Measurements from ENCODE around the gene CDKN2B. TPM values are rescaled to one million over a fixed set of nuclear protein-coding genes. Genes with fewer than 3 reads are reported as not detected.

CDKN2B gene
- total RNA-seq, 4 donors from 2014 or later, result 4.5 to 25.1 (median 15.6) TPM

- H3K27me3 ChIP-seq, result peaks cover 0 to 24% (median 0%) of the 10 kb centered on the region in 3 donors
- ATAC-seq, result no peak
- H3K4me3 ChIP-seq, result peak overlapping the region; percentile 68 to 87 (median 75)
- peaks cover 15 to 20% of the 10 kb centered on the region in 2 donors for H3K4me1 ChIP-seq
- H3K9me3 ChIP-seq, result no peaks in the 10 kb centered on the region
- H3K27ac ChIP-seq, result peak overlapping the region; percentile 87 to 94 (median 88)
- in situ Hi-C loops (cut with MboI; ENCODE audit: low sequenced_read_pairs in 4 of 4) (loop anchor here (5.0 to 25.0 kb wide), 5 partner anchors 104 to 229 kb away; partner anchors contain the start of gene MTAP (in 1 of the 4)), intact Hi-C loops (cut with DNase I; ENCODE audit: low total_unique reads) (loop anchor here (2.0 kb wide), 3 partner anchors 14 to 172 kb away; partner anchors contain the start of genes CDKN2A and CDKN2B-AS1)
- TF ChIP-seq CTCF (IDR thresholded peaks at IDR 0.05 in 4 of 5, conservative IDR thresholded peaks at IDR 0.05 in 1 of 5) (no peak), POLR2A (IDR thresholded peaks at IDR 0.05) (no peak)
- H3K36me3 ChIP-seq, result peaks cover 0 to 8% of the 10 kb centered on the region in 2 donors
- DNase-seq, result no peak
Measured at GRCh38 chr9:22008384-22008716, 755 bp downstream of the CDKN2B start.

GRCh38 chr9:22005702-22006606, 3.2 kb downstream of the CDKN2B start:
- no peak for TF ChIP-seq POLR2A (IDR thresholded peaks at IDR 0.05)
- no peak for TF ChIP-seq CTCF (IDR thresholded peaks at IDR 0.05 in 4 of 5, conservative IDR thresholded peaks at IDR 0.05 in 1 of 5)
- no peak for DNase-seq
- H3K27me3 ChIP-seq, result peaks cover 0 to 29% (median 0%) of the 10 kb centered on the region in 3 donors

GRCh38 chr9:22005021-22005701, 3.9 kb downstream of the CDKN2B start:
- H3K4me3 ChIP-seq, result no peak overlapping the region
- no peak for ATAC-seq
- no peak for DNase-seq
- in situ Hi-C loops (cut with MboI; ENCODE audit: low sequenced_read_pairs in 4 of 4), result loop anchor here (5.0 to 25.0 kb wide), 5 partner anchors 107 to 232 kb away; partner anchors contain the start of gene MTAP (in 1 of the 4)
- TF ChIP-seq CTCF (IDR thresholded peaks at IDR 0.05 in 4 of 5, conservative IDR thresholded peaks at IDR 0.05 in 1 of 5), result no peak
- no peak for TF ChIP-seq POLR2A (IDR thresholded peaks at IDR 0.05)
- peaks cover 15 to 20% of the 10 kb centered on the region in 2 donors for H3K4me1 ChIP-seq
- intact Hi-C loops (cut with DNase I; ENCODE audit: low total_unique reads), result no loop called here
- no peaks in the 10 kb centered on the region for H3K9me3 ChIP-seq
- H3K27ac ChIP-seq, result no peak overlapping the region
- H3K27me3 ChIP-seq, result peaks cover 0 to 29% (median 0%) of the 10 kb centered on the region in 3 donors
- H3K36me3 ChIP-seq, result peaks cover 0 to 8% of the 10 kb centered on the region in 2 donors

More at GRCh38 chr9:22005702-22006606, 3.2 kb downstream of the CDKN2B start:
- intact Hi-C loops (cut with DNase I; ENCODE audit: low total_unique reads) (no loop called here), in situ Hi-C loops (cut with MboI; ENCODE audit: low sequenced_read_pairs in 4 of 4) (loop anchor here (5.0 to 25.0 kb wide), 5 partner anchors 106 to 231 kb away; partner anchors contain the start of gene MTAP (in 1 of the 4))
- H3K27ac ChIP-seq, result no peak overlapping the region
- no peaks in the 10 kb centered on the region for H3K9me3 ChIP-seq
- peaks cover 15 to 20% of the 10 kb centered on the region in 2 donors for H3K4me1 ChIP-seq
- peaks cover 0 to 8% of the 10 kb centered on the region in 2 donors for H3K36me3 ChIP-seq
- no peak overlapping the region for H3K4me3 ChIP-seq
- no peak for ATAC-seq

- intact Hi-C loops (cut with DNase I; ENCODE audit: low total_unique reads), result no loop called here
- Histone ChIP-seq H3K4me3 (no peak overlapping the region), H3K36me3 (peaks cover 0 to 8% of the 10 kb centered on the region in 2 donors), H3K27me3 (peaks cover 0 to 28% (median 0%) of the 10 kb centered on the region in 3 donors), H3K9me3 (no peaks in the 10 kb centered on the region), H3K4me1 (peaks cover 0 to 7% of the 10 kb centered on the region in 2 donors), H3K27ac (no peak overlapping the region)
- DNase-seq, result no peak
- no peak for ATAC-seq
- in situ Hi-C loops (cut with MboI; ENCODE audit: low sequenced_read_pairs in 4 of 4), result loop anchor here (10.0 to 25.0 kb wide), 4 partner anchors 110 to 235 kb away; partner anchors contain the start of gene MTAP (in 1 of the 4)
- TF ChIP-seq POLR2A (IDR thresholded peaks at IDR 0.05) (no peak), CTCF (IDR thresholded peaks at IDR 0.05 in 4 of 5, conservative IDR thresholded peaks at IDR 0.05 in 1 of 5) (no peak)
Measured at GRCh38 chr9:22002038-22002437, 7.1 kb downstream of the CDKN2B start.
